Measurements from ENCODE around the gene MDM4.

The MDM4 gene

DNA sequence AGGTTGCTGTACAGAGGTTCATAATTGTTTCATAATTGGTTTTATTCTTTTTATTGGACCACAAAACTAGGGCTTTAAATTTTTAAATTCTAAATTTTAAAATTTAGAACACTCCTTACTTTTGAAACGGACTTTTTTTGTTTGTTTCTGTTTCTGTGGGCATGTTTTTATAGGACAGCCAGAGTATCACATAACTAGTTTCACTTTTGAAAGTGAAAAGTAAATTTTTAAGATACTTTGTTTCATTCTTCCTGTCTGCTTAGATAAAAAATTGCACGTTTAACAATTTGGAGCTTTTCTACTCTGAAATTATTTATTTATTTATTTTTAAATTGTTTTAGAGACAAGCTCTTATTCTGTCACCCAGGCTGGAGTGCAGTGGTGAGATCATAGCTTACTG lies 29.7 kb downstream of the MDM4 start:
- Histone ChIP-seq H3K23ac (ENCODE audit: low read depth, low read length, poor library complexity) (no peak overlapping the region), H3K18ac (ENCODE audit: low read length) (no peak overlapping the region), H4K91ac (ENCODE audit: low read depth, low read length, poor library complexity) (no peak overlapping the region), H3K4me3 (ENCODE audit: low read length in 2 of 2) (no peak overlapping the region), H3K36me3 (replicated peaks in 1 of 2; ENCODE audit: control insufficient read depth in 2 of 2, insufficient read depth in 2 of 2, low read length in 2 of 2) (peaks cover 25 to 100% of the 10 kb centered on the region in 2 donors), H3K4me2 (ENCODE audit: insufficient read depth, low read length, poor library complexity, severe bottlenecking) (no peak overlapping the region), H3K9me3 (replicated peaks in 1 of 2; ENCODE audit: control insufficient read depth in 2 of 2, insufficient read depth in 1 of 2, low read depth in 1 of 2, low read length in 2 of 2) (no peaks in the 10 kb centered on the region), H3K14ac (ENCODE audit: low read length) (no peak overlapping the region), H2BK120ac (ENCODE audit: low read depth, low read length) (no peak overlapping the region), H2AK5ac (ENCODE audit: low read depth, low read length) (no peak overlapping the region), H3K27me3 (ENCODE audit: control insufficient read depth in 3 of 3, insufficient read depth in 3 of 3, low read depth in 1 of 3, low read length in 3 of 3) (no peaks in the 10 kb centered on the region), H2BK5ac (ENCODE audit: low read length) (no peak overlapping the region), H3K4me1 (ENCODE audit: control insufficient read depth in 2 of 2, insufficient read depth in 1 of 2, low read depth in 1 of 2, low read length in 2 of 2) (no peaks in the 10 kb centered on the region), H3K9ac (ENCODE audit: low read depth, low read length, poor library complexity) (no peak overlapping the region), H2AFZ (ENCODE audit: low read length) (no peak overlapping the region), H4K8ac (ENCODE audit: low read depth, low read length) (no peak overlapping the region), H3K79me1 (ENCODE audit: low read depth, low read length) (no peaks in the 10 kb centered on the region), H3K27ac (replicated peaks; ENCODE audit: low read length) (no peak overlapping the region), H3K4ac (ENCODE audit: low read length) (no peak overlapping the region), H2BK15ac (ENCODE audit: low read length) (no peak overlapping the region), H2BK12ac (ENCODE audit: low read length) (no peak overlapping the region)
- WGBS, 2 donors (ENCODE audit: extremely low coverage in 2 of 2, insufficient read length in 2 of 2, insufficient replicate concordance in 1 of 2), result no CpG with 5 or more reads among the region's 2 CpGs
- DNase-seq (ENCODE audit: low spot score), result no peak

DNA sequence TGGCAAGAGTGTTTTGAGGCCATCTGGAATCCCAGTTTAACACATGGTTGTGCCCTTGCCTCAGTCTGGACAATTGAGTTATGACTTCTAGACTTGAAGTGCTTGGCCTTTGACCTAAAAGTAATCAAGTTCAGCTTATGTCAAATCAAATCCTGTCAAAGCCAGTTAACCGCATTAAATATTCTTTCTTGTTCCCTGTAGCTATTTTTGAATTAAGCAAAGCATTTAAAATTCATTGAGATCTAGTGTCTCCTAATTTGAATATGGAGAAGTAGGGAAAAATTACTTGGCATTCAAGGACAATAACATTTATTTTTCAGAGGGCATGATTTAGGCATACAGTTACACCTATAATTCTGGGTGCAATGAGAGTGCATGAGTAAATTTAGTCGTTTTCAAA lies 32.1 kb downstream of the MDM4 start:
- Histone ChIP-seq H2AFZ (ENCODE audit: low read length) (no peak overlapping the region), H3K23ac (ENCODE audit: low read depth, low read length, poor library complexity) (no peak overlapping the region), H3K9ac (ENCODE audit: low read depth, low read length, poor library complexity) (no peak overlapping the region), H4K8ac (ENCODE audit: low read depth, low read length) (no peak overlapping the region), H2BK5ac (ENCODE audit: low read length) (no peak overlapping the region), H3K4me3 (ENCODE audit: low read length in 2 of 2) (no peak overlapping the region), H3K4ac (ENCODE audit: low read length) (no peak overlapping the region), H2BK120ac (ENCODE audit: low read depth, low read length) (no peak overlapping the region), H3K14ac (ENCODE audit: low read length) (no peak overlapping the region), H3K4me1 (ENCODE audit: control insufficient read depth in 2 of 2, insufficient read depth in 1 of 2, low read depth in 1 of 2, low read length in 2 of 2) (no peaks in the 10 kb centered on the region), H3K27ac (replicated peaks; ENCODE audit: low read length) (no peak overlapping the region), H4K91ac (ENCODE audit: low read depth, low read length, poor library complexity) (no peak overlapping the region), H3K36me3 (replicated peaks in 1 of 2; ENCODE audit: control insufficient read depth in 2 of 2, insufficient read depth in 2 of 2, low read length in 2 of 2) (peaks cover 25 to 97% of the 10 kb centered on the region in 2 donors), H2AK5ac (ENCODE audit: low read depth, low read length) (no peak overlapping the region), H2BK15ac (ENCODE audit: low read length) (no peak overlapping the region), H3K4me2 (ENCODE audit: insufficient read depth, low read length, poor library complexity, severe bottlenecking) (no peak overlapping the region), H3K27me3 (ENCODE audit: control insufficient read depth in 3 of 3, insufficient read depth in 3 of 3, low read depth in 1 of 3, low read length in 3 of 3) (no peaks in the 10 kb centered on the region), H3K18ac (ENCODE audit: low read length) (no peak overlapping the region), H3K79me1 (ENCODE audit: low read depth, low read length) (no peaks in the 10 kb centered on the region), H2BK12ac (ENCODE audit: low read length) (no peak overlapping the region), H3K9me3 (replicated peaks in 1 of 2; ENCODE audit: control insufficient read depth in 2 of 2, insufficient read depth in 1 of 2, low read depth in 1 of 2, low read length in 2 of 2) (no peaks in the 10 kb centered on the region)
- DNase-seq (ENCODE audit: low spot score), result no peak
- WGBS, 2 donors (ENCODE audit: extremely low coverage in 2 of 2, insufficient read length in 2 of 2, insufficient replicate concordance in 1 of 2), result no CpG with 5 or more reads among the region's 2 CpGs

DNA sequence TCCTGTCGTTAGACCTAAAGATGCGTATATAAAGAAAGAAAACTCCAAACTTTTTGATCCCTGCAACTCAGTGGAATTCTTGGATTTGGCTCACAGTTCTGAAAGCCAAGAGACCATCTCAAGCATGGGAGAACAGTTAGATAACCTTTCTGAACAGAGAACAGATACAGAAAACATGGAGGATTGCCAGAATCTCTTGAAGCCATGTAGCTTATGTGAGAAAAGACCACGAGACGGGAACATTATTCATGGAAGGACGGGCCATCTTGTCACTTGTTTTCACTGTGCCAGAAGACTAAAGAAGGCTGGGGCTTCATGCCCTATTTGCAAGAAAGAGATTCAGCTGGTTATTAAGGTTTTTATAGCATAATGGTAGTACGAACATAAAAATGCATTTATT lies 33.1 kb downstream of the MDM4 start:
- no peak for DNase-seq (ENCODE audit: low spot score)
- Histone ChIP-seq H2BK12ac (ENCODE audit: low read length) (no peak overlapping the region), H2AK5ac (ENCODE audit: low read depth, low read length) (no peak overlapping the region), H3K4me3 (ENCODE audit: low read length in 2 of 2) (no peak overlapping the region), H3K18ac (ENCODE audit: low read length) (no peak overlapping the region), H3K9me3 (replicated peaks in 1 of 2; ENCODE audit: control insufficient read depth in 2 of 2, insufficient read depth in 1 of 2, low read depth in 1 of 2, low read length in 2 of 2) (no peaks in the 10 kb centered on the region), H2BK5ac (ENCODE audit: low read length) (no peak overlapping the region), H3K27me3 (ENCODE audit: control insufficient read depth in 3 of 3, insufficient read depth in 3 of 3, low read depth in 1 of 3, low read length in 3 of 3) (no peaks in the 10 kb centered on the region), H3K4me2 (ENCODE audit: insufficient read depth, low read length, poor library complexity, severe bottlenecking) (no peak overlapping the region), H3K23ac (ENCODE audit: low read depth, low read length, poor library complexity) (no peak overlapping the region), H2AFZ (ENCODE audit: low read length) (no peak overlapping the region), H4K91ac (ENCODE audit: low read depth, low read length, poor library complexity) (no peak overlapping the region), H3K4me1 (ENCODE audit: control insufficient read depth in 2 of 2, insufficient read depth in 1 of 2, low read depth in 1 of 2, low read length in 2 of 2) (no peaks in the 10 kb centered on the region), H3K9ac (ENCODE audit: low read depth, low read length, poor library complexity) (no peak overlapping the region), H2BK120ac (ENCODE audit: low read depth, low read length) (no peak overlapping the region), H3K79me1 (ENCODE audit: low read depth, low read length) (no peaks in the 10 kb centered on the region), H3K27ac (replicated peaks; ENCODE audit: low read length) (no peak overlapping the region), H3K36me3 (replicated peaks in 1 of 2; ENCODE audit: control insufficient read depth in 2 of 2, insufficient read depth in 2 of 2, low read length in 2 of 2) (peaks cover 23 to 97% of the 10 kb centered on the region in 2 donors), H4K8ac (ENCODE audit: low read depth, low read length) (no peak overlapping the region), H3K14ac (ENCODE audit: low read length) (no peak overlapping the region), H2BK15ac (ENCODE audit: low read length) (no peak overlapping the region), H3K4ac (ENCODE audit: low read length) (no peak overlapping the region)
- no CpG with 5 or more reads among the region's 6 CpGs for WGBS, 2 donors (ENCODE audit: extremely low coverage in 2 of 2, insufficient read length in 2 of 2, insufficient replicate concordance in 1 of 2)

DNA sequence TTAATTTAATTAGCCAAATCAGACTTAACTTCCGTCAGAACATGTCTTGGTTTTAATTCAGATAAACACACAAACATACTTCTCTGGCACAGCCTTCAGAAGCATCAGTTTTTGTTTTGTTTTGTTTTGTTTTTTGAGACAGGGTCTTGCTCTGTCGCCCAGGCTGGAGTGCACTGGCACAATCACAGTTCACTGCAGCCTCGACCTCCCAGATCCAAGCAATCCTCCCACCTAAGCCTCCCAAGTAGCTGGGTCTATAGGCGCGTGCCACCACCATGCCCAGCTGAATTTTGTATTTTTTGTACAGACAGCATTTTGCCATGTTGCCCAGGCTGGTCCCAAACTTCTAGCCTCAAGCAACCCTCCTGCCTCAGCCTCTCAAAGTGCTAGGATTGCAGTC lies 34.7 kb downstream of the MDM4 start:
- H3K14ac ChIP-seq (ENCODE audit: low read length), result no peak overlapping the region
- no peak overlapping the region for H4K91ac ChIP-seq (ENCODE audit: low read depth, low read length, poor library complexity)
- H2BK120ac ChIP-seq (ENCODE audit: low read depth, low read length), result no peak overlapping the region
- no peak overlapping the region for H3K18ac ChIP-seq (ENCODE audit: low read length)
- H3K36me3 ChIP-seq (replicated peaks in 1 of 2; ENCODE audit: control insufficient read depth in 2 of 2, insufficient read depth in 2 of 2, low read length in 2 of 2), result peaks cover 21 to 90% of the 10 kb centered on the region in 2 donors
- H2BK5ac ChIP-seq (ENCODE audit: low read length), result no peak overlapping the region
- H4K8ac ChIP-seq (ENCODE audit: low read depth, low read length), result no peak overlapping the region
- no peak overlapping the region for H3K27ac ChIP-seq (replicated peaks; ENCODE audit: low read length)
- H3K4me1 ChIP-seq (ENCODE audit: control insufficient read depth in 2 of 2, insufficient read depth in 1 of 2, low read depth in 1 of 2, low read length in 2 of 2), result no peaks in the 10 kb centered on the region
- no peak overlapping the region for H3K9ac ChIP-seq (ENCODE audit: low read depth, low read length, poor library complexity)
- H3K4me2 ChIP-seq (ENCODE audit: insufficient read depth, low read length, poor library complexity, severe bottlenecking), result no peak overlapping the region
- H2AK5ac ChIP-seq (ENCODE audit: low read depth, low read length), result no peak overlapping the region
- H3K4ac ChIP-seq (ENCODE audit: low read length), result no peak overlapping the region
- no peak overlapping the region for H3K23ac ChIP-seq (ENCODE audit: low read depth, low read length, poor library complexity)
- no peak overlapping the region for H2BK12ac ChIP-seq (ENCODE audit: low read length)
- no peak overlapping the region for H3K4me3 ChIP-seq (ENCODE audit: low read length in 2 of 2)
- no peaks in the 10 kb centered on the region for H3K9me3 ChIP-seq (replicated peaks in 1 of 2; ENCODE audit: control insufficient read depth in 2 of 2, insufficient read depth in 1 of 2, low read depth in 1 of 2, low read length in 2 of 2)
- no peaks in the 10 kb centered on the region for H3K27me3 ChIP-seq (ENCODE audit: control insufficient read depth in 3 of 3, insufficient read depth in 3 of 3, low read depth in 1 of 3, low read length in 3 of 3)
- no peaks in the 10 kb centered on the region for H3K79me1 ChIP-seq (ENCODE audit: low read depth, low read length)
- WGBS, 2 donors (ENCODE audit: extremely low coverage in 2 of 2, insufficient read length in 2 of 2, insufficient replicate concordance in 1 of 2), result no CpG with 5 or more reads among the region's 5 CpGs
- H2AFZ ChIP-seq (ENCODE audit: low read length), result no peak overlapping the region
- no peak for DNase-seq (ENCODE audit: low spot score)
- H2BK15ac ChIP-seq (ENCODE audit: low read length), result no peak overlapping the region
